Smooth muscle cell (in vitro differentiated cells): Measurements from ENCODE around the gene WDFY1. TPM values are rescaled to one million over a fixed set of nuclear protein-coding genes. Genes with fewer than 3 reads are reported as not detected.

Experiments used
- DNase-seq: peaks from one replicate; lab custom pipeline; 2025; ENCODE audit not compliant: unreplicated experiment; lab: John Stamatoyannopoulos, UW
- H2AFZ ChIP-seq: fragments of 200-600 bp; sonication (generic); 2 replicates; pipeline ENCODE4 v1.6.0; 2016; ENCODE audit warnings: antibody characterized with exemption, low read depth, mild to moderate bottlenecking
- H3F3A ChIP-seq: fragments of 200-600 bp; sonication (generic); 2 replicates; pipeline ENCODE4 v1.6.0; 2017; ENCODE audit warnings: antibody characterized with exemption, low read depth
- H3K27ac ChIP-seq: fragments of 200-600 bp; sonication (generic); 2 replicates; pipeline ENCODE4 v1.5.1; 2016; ENCODE audit warnings: low read depth, mild to moderate bottlenecking
- H3K27me3 ChIP-seq: fragments of 200-600 bp; sonication (generic); 2 replicates; pipeline ENCODE4 v1.6.1; 2016; ENCODE audit warnings: low read depth, mild to moderate bottlenecking
- H3K36me3 ChIP-seq: fragments of 200-600 bp; sonication (generic); 2 replicates; pipeline ENCODE4 v1.5.1; 2016; ENCODE audit warnings: low read depth
- H3K4me1 ChIP-seq: fragments of 200-600 bp; sonication (generic); 2 replicates; pipeline ENCODE4 v1.5.1; 2016; ENCODE audit warnings: low read depth
- H3K4me2 ChIP-seq: fragments of 200-600 bp; sonication (generic); 2 replicates; pipeline ENCODE4 v1.6.0; 2016; ENCODE audit warnings: mild to moderate bottlenecking
- H3K4me3 ChIP-seq: fragments of 200-600 bp; sonication (generic); 2 replicates; pipeline ENCODE4 v1.5.1; 2016; ENCODE audit warnings: mild to moderate bottlenecking
- H3K79me2 ChIP-seq: fragments of 200-600 bp; sonication (generic); 2 replicates; pipeline ENCODE4 v1.6.0; 2016; ENCODE audit warnings: low read depth, mild to moderate bottlenecking
- H3K9ac ChIP-seq: fragments of 200-600 bp; sonication (generic); 2 replicates; pipeline ENCODE4 v1.6.0; 2016; ENCODE audit warnings: low read depth
- H3K9me3 ChIP-seq: fragments of 200-600 bp; sonication (generic); replicated peaks from 2 replicates; pipeline ENCODE4 v1.5.1; 2016; ENCODE audit warnings: low read depth
- H4K20me1 ChIP-seq: fragments of 200-600 bp; sonication (generic); 2 replicates; pipeline ENCODE4 v1.6.0; 2016; ENCODE audit warnings: low read depth
- WGBS: methylation state at CpG from one replicate; pipeline ENCODE4 v1.1.7; 2016; ENCODE audit warnings: low lambda C conversion rate; 5-methylcytosine and 5-hydroxymethylcytosine counted together
- polyA plus RNA-seq: library from polyadenylated mRNA; unstranded; fragments of >200 nt; fragmentation: Nextera tagmentation; extraction: Ambion mirVana; gene quantifications from 2 replicates; pipeline ENCODE4 v1.2.1, GENCODE V29; 2016
- total RNA-seq: library from RNA; depleted of rRNA; stranded (reverse); fragments of >200 nt; gene quantifications from 2 replicates; pipeline ENCODE4 v1.2.3, GENCODE V29; 2014
- TF ChIP-seq, protein P1 (sequence below): fragments of 200-600 bp; sonication (generic); IDR thresholded peaks from 2 replicates; pipeline ENCODE4 v1.5.1; 2017; ENCODE audit warnings: borderline replicate concordance, mild to moderate bottlenecking, antibody characterized with exemption; ENCODE audit not compliant: insufficient read depth, poor library complexity, severe bottlenecking

The WDFY1 gene
- total and polyA plus RNA-seq, 2 experiments from 2014 or later: 31.6 to 58.6 TPM

DNA sequence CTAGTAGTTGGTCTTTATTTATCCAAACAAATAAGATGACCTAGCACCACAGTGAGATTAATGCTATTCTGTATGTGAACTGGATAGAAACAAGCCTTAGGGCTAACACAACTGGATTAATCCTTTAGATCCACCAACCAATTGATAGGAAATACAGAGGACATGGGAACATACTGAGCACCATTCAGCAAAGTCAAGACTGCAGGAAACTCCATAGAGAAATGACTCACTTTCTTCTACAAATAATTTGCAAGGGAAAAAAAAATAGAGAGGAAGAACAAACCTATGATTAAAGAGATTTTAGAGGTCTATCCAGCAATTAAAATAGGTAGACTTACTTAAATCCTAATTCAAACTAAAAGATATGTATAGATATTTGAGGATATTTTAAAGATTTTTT is 23.9 kb downstream of the WDFY1 start:
- DNase-seq: no peak
- no peak overlapping the region for H3K4me2 ChIP-seq
- H3K27me3 ChIP-seq: no peaks in the 10 kb centered on the region
- peaks cover 74% of the 10 kb centered on the region for H4K20me1 ChIP-seq
- H3K4me1 ChIP-seq: no peaks in the 10 kb centered on the region
- no peaks in the 10 kb centered on the region for H3K9me3 ChIP-seq
- no peak overlapping the region for H2AFZ ChIP-seq
- no peak overlapping the region for H3K4me3 ChIP-seq
- no peak overlapping the region for H3K27ac ChIP-seq
- H3K9ac ChIP-seq: no peak overlapping the region
- peaks cover 76% of the 10 kb centered on the region for H3K79me2 ChIP-seq
- TF ChIP-seq, protein P1, sequence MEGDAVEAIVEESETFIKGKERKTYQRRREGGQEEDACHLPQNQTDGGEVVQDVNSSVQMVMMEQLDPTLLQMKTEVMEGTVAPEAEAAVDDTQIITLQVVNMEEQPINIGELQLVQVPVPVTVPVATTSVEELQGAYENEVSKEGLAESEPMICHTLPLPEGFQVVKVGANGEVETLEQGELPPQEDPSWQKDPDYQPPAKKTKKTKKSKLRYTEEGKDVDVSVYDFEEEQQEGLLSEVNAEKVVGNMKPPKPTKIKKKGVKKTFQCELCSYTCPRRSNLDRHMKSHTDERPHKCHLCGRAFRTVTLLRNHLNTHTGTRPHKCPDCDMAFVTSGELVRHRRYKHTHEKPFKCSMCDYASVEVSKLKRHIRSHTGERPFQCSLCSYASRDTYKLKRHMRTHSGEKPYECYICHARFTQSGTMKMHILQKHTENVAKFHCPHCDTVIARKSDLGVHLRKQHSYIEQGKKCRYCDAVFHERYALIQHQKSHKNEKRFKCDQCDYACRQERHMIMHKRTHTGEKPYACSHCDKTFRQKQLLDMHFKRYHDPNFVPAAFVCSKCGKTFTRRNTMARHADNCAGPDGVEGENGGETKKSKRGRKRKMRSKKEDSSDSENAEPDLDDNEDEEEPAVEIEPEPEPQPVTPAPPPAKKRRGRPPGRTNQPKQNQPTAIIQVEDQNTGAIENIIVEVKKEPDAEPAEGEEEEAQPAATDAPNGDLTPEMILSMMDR: no peak
- H3K36me3 ChIP-seq: no peaks in the 10 kb centered on the region
- no peaks in the 10 kb centered on the region for H3F3A ChIP-seq

DNA sequence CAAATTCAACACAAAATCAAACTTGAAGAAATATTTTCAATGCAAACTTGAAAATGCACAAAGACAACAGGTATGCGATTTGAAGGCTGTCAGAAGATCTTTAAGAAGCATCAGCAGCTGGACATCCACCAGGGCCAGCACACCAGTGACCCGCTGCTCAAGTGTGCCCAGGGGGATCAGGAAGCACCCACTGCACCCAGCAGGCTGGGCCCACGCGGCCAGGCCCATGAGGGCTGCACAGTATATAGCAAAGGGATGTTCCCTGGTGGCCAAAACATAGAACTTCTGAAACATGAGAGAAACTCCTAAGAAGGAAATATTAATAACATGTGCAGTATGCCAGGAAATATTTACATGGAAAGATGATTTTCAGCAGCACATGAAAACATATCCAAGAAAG is 25.0 kb downstream of the WDFY1 start:
- peaks cover 74% of the 10 kb centered on the region for H4K20me1 ChIP-seq
- TF ChIP-seq, protein P1: no peak
- no peak overlapping the region for H3K27ac ChIP-seq
- no peaks in the 10 kb centered on the region for H3K36me3 ChIP-seq
- no peaks in the 10 kb centered on the region for H3K27me3 ChIP-seq
- H3K9me3 ChIP-seq: no peaks in the 10 kb centered on the region
- H3K9ac ChIP-seq: no peak overlapping the region
- H3K79me2 ChIP-seq: peaks cover 75% of the 10 kb centered on the region
- H3K4me3 ChIP-seq: no peak overlapping the region
- no peak overlapping the region for H3K4me2 ChIP-seq
- H2AFZ ChIP-seq: no peak overlapping the region
- 97% methylated on average over 4 of the region's 4 CpGs for WGBS
- no peaks in the 10 kb centered on the region for H3K4me1 ChIP-seq
- DNase-seq: no peak
- H3F3A ChIP-seq: no peaks in the 10 kb centered on the region

DNA sequence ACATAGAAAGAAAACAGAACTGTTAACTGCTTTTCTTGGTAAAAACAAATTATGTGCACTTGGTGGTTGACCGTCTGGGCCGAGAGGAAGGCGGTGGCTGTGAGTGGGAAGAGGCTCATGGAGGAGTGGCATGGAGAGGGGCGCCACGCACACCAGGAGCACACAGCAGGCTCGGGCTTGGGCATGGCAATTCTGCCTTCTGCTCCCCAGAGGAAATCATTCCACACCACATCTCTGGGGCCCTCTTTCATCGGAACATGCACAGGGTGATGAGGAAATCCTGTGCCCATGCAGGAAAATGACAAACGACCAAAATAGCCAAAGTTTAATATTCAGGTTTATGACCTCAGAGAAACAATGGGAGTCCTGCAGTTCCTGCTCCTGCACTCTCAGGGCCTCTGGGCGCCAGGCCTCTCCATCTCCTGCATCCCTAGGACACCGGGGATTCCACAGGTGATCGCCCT is 26.4 kb downstream of the WDFY1 start:
- Histone ChIP-seq H3K79me2 (peaks cover 61% of the 10 kb centered on the region), H3K36me3 (no peaks in the 10 kb centered on the region), H4K20me1 (peaks cover 69% of the 10 kb centered on the region), H3K27ac (no peak overlapping the region), H3F3A (no peaks in the 10 kb centered on the region), H3K4me2 (no peak overlapping the region), H2AFZ (no peak overlapping the region), H3K9me3 (no peaks in the 10 kb centered on the region), H3K27me3 (no peaks in the 10 kb centered on the region), H3K9ac (no peak overlapping the region), H3K4me3 (no peak overlapping the region), H3K4me1 (no peaks in the 10 kb centered on the region)
- WGBS: 81% methylated on average over 11 of the region's 11 CpGs
- no peak for DNase-seq
- TF ChIP-seq, protein P1: no peak

DNA sequence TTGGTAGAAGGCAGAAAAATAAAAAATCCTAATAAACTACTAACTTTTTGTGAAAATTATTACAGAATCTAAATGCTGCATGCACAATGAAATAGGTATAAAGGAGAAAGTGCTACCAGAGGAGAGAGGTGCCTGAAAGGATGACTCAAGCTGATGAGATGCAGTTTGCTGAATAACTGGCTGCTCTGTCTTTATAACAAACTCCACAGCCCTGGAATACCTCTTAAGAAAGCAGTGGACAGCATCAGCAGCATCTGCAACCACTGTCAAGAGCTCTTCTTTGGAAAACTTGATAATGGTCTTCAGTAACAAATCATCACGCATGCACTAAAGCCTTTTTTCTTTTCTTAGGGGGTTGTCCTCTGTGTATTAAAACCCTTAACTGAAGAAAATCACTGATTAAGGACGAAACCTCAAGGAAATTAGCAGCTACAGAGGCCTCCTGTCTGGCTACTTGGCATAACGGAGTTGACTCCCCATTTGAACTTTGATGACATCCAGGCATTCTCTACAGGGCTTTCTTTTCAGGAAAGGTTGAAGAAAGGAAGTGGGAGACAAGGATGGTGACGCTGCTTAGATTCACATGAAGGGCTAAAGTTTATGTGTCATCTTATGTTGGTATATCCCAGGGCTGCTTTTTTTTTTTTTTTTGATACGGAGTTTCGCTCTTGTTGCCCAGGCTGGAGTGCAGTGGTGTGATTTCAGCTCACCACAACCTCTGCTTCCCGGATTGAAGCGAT is 28.8 kb downstream of the WDFY1 start:
- H2AFZ ChIP-seq: no peak overlapping the region
- H3K27ac ChIP-seq: no peak overlapping the region
- TF ChIP-seq, protein P1: no peak
- H3K4me3 ChIP-seq: no peak overlapping the region
- no peaks in the 10 kb centered on the region for H3K9me3 ChIP-seq
- H4K20me1 ChIP-seq: peaks cover 67% of the 10 kb centered on the region
- H3K4me2 ChIP-seq: no peak overlapping the region
- H3K9ac ChIP-seq: no peak overlapping the region
- H3K27me3 ChIP-seq: no peaks in the 10 kb centered on the region
- 89% methylated on average over 8 of the region's 8 CpGs for WGBS
- DNase-seq: no peak
- no peaks in the 10 kb centered on the region for H3K36me3 ChIP-seq
- no peaks in the 10 kb centered on the region for H3K4me1 ChIP-seq
- peaks cover 43% of the 10 kb centered on the region for H3K79me2 ChIP-seq
- H3F3A ChIP-seq: no peaks in the 10 kb centered on the region
